ENCODE results near the gene DUSP21. TPM values are rescaled to one million over a fixed set of nuclear protein-coding genes. Genes with fewer than 3 reads are reported as not detected.
"Not testable (repeated sequence)": the region's sequence is repeated elsewhere in the genome, so short reads cannot be mapped to it uniquely, and the experiment has no call there.

Gene DUSP21
- total RNA-seq, 1 donor: not detected

- Histone ChIP-seq H3K27ac (ENCODE audit: low read depth, low read length) (no peak overlapping the region), H3K9me3 (ENCODE audit: low read depth, low read length) (no peaks in the 10 kb centered on the region), H3K4me3 (ENCODE audit: insufficient read depth, low read length) (no peak overlapping the region), H2AFZ (ENCODE audit: low read length) (no peak overlapping the region), H3K27me3 (ENCODE audit: insufficient read depth, low read length) (no peaks in the 10 kb centered on the region), H3K79me2 (ENCODE audit: insufficient read depth, low read length) (peaks cover 95% of the 10 kb centered on the region), H4K20me1 (ENCODE audit: insufficient read depth, low read length) (peaks cover 65% of the 10 kb centered on the region), H3K4me1 (ENCODE audit: insufficient read depth, low read length) (no peaks in the 10 kb centered on the region), H3K4me2 (ENCODE audit: insufficient read depth, low read length) (no peak overlapping the region), H3K36me3 (ENCODE audit: insufficient read depth, low read length) (no peaks in the 10 kb centered on the region)
- no peak for TF ChIP-seq CTCF (IDR thresholded peaks at IDR 0.05; ENCODE audit: extremely low read depth, low read depth, low read length)
- DNase-seq (ENCODE audit: insufficient read length, low spot score, missing footprints): no peak
These were observed 46.4 kb downstream of the DUSP21 start for GRCh38 chrX:44890247-44890646.

- H3K36me3 ChIP-seq (ENCODE audit: insufficient read depth, low read length); H3K4me1 ChIP-seq (ENCODE audit: insufficient read depth, low read length); H3K27me3 ChIP-seq (ENCODE audit: insufficient read depth, low read length); H3K4me2 ChIP-seq (ENCODE audit: insufficient read depth, low read length); H2AFZ ChIP-seq (ENCODE audit: low read length); H3K9me3 ChIP-seq (ENCODE audit: low read depth, low read length); DNase-seq (ENCODE audit: insufficient read length, low spot score, missing footprints); H3K4me3 ChIP-seq (ENCODE audit: insufficient read depth, low read length); H3K27ac ChIP-seq (ENCODE audit: low read depth, low read length): not testable (repeated sequence)
- Histone ChIP-seq H3K79me2 (ENCODE audit: insufficient read depth, low read length) (peaks cover 95% of the 10 kb centered on the region), H4K20me1 (ENCODE audit: insufficient read depth, low read length) (peaks cover 66% of the 10 kb centered on the region)
These were observed 46.9 kb downstream of the DUSP21 start for GRCh38 chrX:44890687-44891086.

- H2AFZ ChIP-seq (ENCODE audit: low read length): no peak overlapping the region
- no peaks in the 10 kb centered on the region for H3K4me1 ChIP-seq (ENCODE audit: insufficient read depth, low read length)
- peaks cover 64% of the 10 kb centered on the region for H4K20me1 ChIP-seq (ENCODE audit: insufficient read depth, low read length)
- TF ChIP-seq CTCF (IDR thresholded peaks at IDR 0.05; ENCODE audit: extremely low read depth, low read depth, low read length): no peak
- H3K79me2 ChIP-seq (ENCODE audit: insufficient read depth, low read length): peaks cover 95% of the 10 kb centered on the region
- no peak overlapping the region for H3K4me2 ChIP-seq (ENCODE audit: insufficient read depth, low read length)
- H3K27ac ChIP-seq (ENCODE audit: low read depth, low read length): no peak overlapping the region
- DNase-seq (ENCODE audit: insufficient read length, low spot score, missing footprints): no peak
- no peaks in the 10 kb centered on the region for H3K9me3 ChIP-seq (ENCODE audit: low read depth, low read length)
- no peaks in the 10 kb centered on the region for H3K27me3 ChIP-seq (ENCODE audit: insufficient read depth, low read length)
- no peak overlapping the region for H3K4me3 ChIP-seq (ENCODE audit: insufficient read depth, low read length)
- no peaks in the 10 kb centered on the region for H3K36me3 ChIP-seq (ENCODE audit: insufficient read depth, low read length)
These were observed 47.8 kb downstream of the DUSP21 start for GRCh38 chrX:44891642-44892041.

Other genes with a start within 250 kb of the DUSP21 start
- gene KDM6A, start 29.2 kb downstream of the DUSP21 start, total RNA-seq: 20.3 and 33.0 TPM in 2 replicates